Activated naive CD4-positive, alpha-beta T cell treated with anti-CD3 and anti-CD28 coated beads, Interleukin-2, amount 50 U/mL, for 72 hours (primary cell): Measurements from ENCODE around the gene DCLRE1A. TPM values are rescaled to one million over a fixed set of nuclear protein-coding genes. Genes with fewer than 3 reads are reported as not detected.
"Not testable (repeated sequence)": the region's sequence is repeated elsewhere in the genome, so short reads cannot be mapped to it uniquely, and the experiment has no call there.

Experiments used
- ATAC-seq, 2 donors: fragments of 150-1000 bp; cut with Tn5 transposase; 2 replicates each; pipeline ENCODE4 v1.10.0; 2021; ENCODE audit warnings: mild to moderate bottlenecking in 2 of 2, moderate library complexity in 2 of 2
- DNase-seq, 2 donors: peaks; one replicate each; pipeline ENCODE4 v3.0.0; 2021 to 2022; ENCODE audit warnings: low spot score in 2 of 2
- H3K27ac Mint-ChIP-seq, 2 donors: one replicate each; pipeline ENCODE4 v1.8.0; 2022; ENCODE audit warnings: mild to moderate bottlenecking in 2 of 2, mixed read lengths in 2 of 2
- H3K36me3 Mint-ChIP-seq, 2 donors: one replicate each; pipeline ENCODE4 v1.8.0; 2022; ENCODE audit warnings: mixed read lengths in 2 of 2
- H3K9me3 Mint-ChIP-seq, 2 donors: one replicate each; pipeline ENCODE4 v1.8.0; 2022; ENCODE audit warnings: mixed read lengths in 2 of 2
- total RNA-seq, 2 donors: library from RNA; stranded (reverse); gene quantifications; one replicate each; pipeline ENCODE4 v1.2.3, GENCODE V29; 2022

Gene DCLRE1A
- total RNA-seq, 2 donors from 2014 or later: 2.6 to 13.6 TPM

GRCh38 chr10:113867904-113868303, 14.0 kb upstream of the DCLRE1A start:
- H3K27ac Mint-ChIP-seq: no peak overlapping the region
- no peak for ATAC-seq
- DNase-seq: no peak
- H3K9me3 Mint-ChIP-seq: peaks cover 0 to 4% of the 10 kb centered on the region in 2 donors
- peaks cover 15 to 35% of the 10 kb centered on the region in 2 donors for H3K36me3 Mint-ChIP-seq

GRCh38 chr10:113866551-113867394, 12.9 kb upstream of the DCLRE1A start:
- no peak overlapping the region for H3K27ac Mint-ChIP-seq
- peaks cover 9 to 27% of the 10 kb centered on the region in 2 donors for H3K36me3 Mint-ChIP-seq
- no peak for ATAC-seq
- no peak for DNase-seq
- H3K9me3 Mint-ChIP-seq: peaks cover 0 to 4% of the 10 kb centered on the region in 2 donors

- no peak for ATAC-seq
- Mint-ChIP-seq H3K9me3 (peaks cover 2 to 7% of the 10 kb centered on the region in 2 donors), H3K36me3 (peaks cover 11 to 30% of the 10 kb centered on the region in 2 donors), H3K27ac (no peak overlapping the region)
- DNase-seq: no peak
Observed at GRCh38 chr10:113865901-113866300, 12.0 kb upstream of the DCLRE1A start.

- Mint-ChIP-seq H3K27ac (no peak overlapping the region), H3K9me3 (peaks cover 4 to 9% of the 10 kb centered on the region in 2 donors), H3K36me3 (peaks cover 35 to 56% of the 10 kb centered on the region in 2 donors)
- no peak for DNase-seq
- no peak for ATAC-seq
Observed at GRCh38 chr10:113859261-113859660, 5.4 kb upstream of the DCLRE1A start.

GRCh38 chr10:113858541-113858940, 4.7 kb upstream of the DCLRE1A start:
- DNase-seq: no peak

GRCh38 chr10:113857210-113857609, 3.3 kb upstream of the DCLRE1A start:
- Mint-ChIP-seq H3K36me3 (peaks cover 38 to 53% of the 10 kb centered on the region in 2 donors), H3K9me3 (peaks cover 4 to 5% of the 10 kb centered on the region in 2 donors), H3K27ac (no peak overlapping the region)
- DNase-seq (no peak), ATAC-seq (no peak)

More at GRCh38 chr10:113858541-113858940, 4.7 kb upstream of the DCLRE1A start:
- ATAC-seq: no peak
- H3K9me3 Mint-ChIP-seq: peaks cover 4 to 5% of the 10 kb centered on the region in 2 donors
- H3K36me3 Mint-ChIP-seq: peaks cover 36 to 56% of the 10 kb centered on the region in 2 donors
- no peak overlapping the region for H3K27ac Mint-ChIP-seq

- Mint-ChIP-seq H3K36me3 (peaks cover 38 to 53% of the 10 kb centered on the region in 2 donors), H3K9me3 (peaks cover 4 to 5% of the 10 kb centered on the region in 2 donors), H3K27ac (peak overlapping the region in 1 of 2 donors; percentile 96)
- ATAC-seq (no peak), DNase-seq (no peak)
Observed at GRCh38 chr10:113856563-113856962, 2.7 kb upstream of the DCLRE1A start.

GRCh38 chr10:113854761-113855588, 1.1 kb upstream of the DCLRE1A start:
- peaks cover 30 to 41% of the 10 kb centered on the region in 2 donors for H3K36me3 Mint-ChIP-seq
- no peaks in the 10 kb centered on the region for H3K9me3 Mint-ChIP-seq
- DNase-seq: peak in 1 of 2 donors; percentile 64
- H3K27ac Mint-ChIP-seq: peak overlapping the region; percentile 96 to 97
- peak; percentile 50 to 61 for ATAC-seq

- no peaks in the 10 kb centered on the region for H3K9me3 Mint-ChIP-seq
- ATAC-seq: no peak
- no peak for DNase-seq
- H3K27ac Mint-ChIP-seq: peak overlapping the region; percentile 95 to 96
- peaks cover 26 to 40% of the 10 kb centered on the region in 2 donors for H3K36me3 Mint-ChIP-seq
Observed at GRCh38 chr10:113853578-113854012, 287 bp downstream of the DCLRE1A start.

GRCh38 chr10:113849946-113850345, 3.9 kb downstream of the DCLRE1A start:
- DNase-seq (no peak), ATAC-seq (no peak)
- H3K36me3 Mint-ChIP-seq: peaks cover 20 to 33% of the 10 kb centered on the region in 2 donors
- no peaks in the 10 kb centered on the region for H3K9me3 Mint-ChIP-seq
- H3K27ac Mint-ChIP-seq: peak overlapping the region in 1 of 2 donors; percentile 66

GRCh38 chr10:113849140-113849803, 4.6 kb downstream of the DCLRE1A start:
- Mint-ChIP-seq H3K27ac (no peak overlapping the region), H3K36me3 (peaks cover 16 to 31% of the 10 kb centered on the region in 2 donors), H3K9me3 (no peaks in the 10 kb centered on the region)
- no peak for DNase-seq
- no peak for ATAC-seq

- ATAC-seq (no peak), DNase-seq (no peak)
- Mint-ChIP-seq H3K9me3 (no peaks in the 10 kb centered on the region), H3K36me3 (peaks cover 6 to 28% of the 10 kb centered on the region in 2 donors), H3K27ac (no peak overlapping the region)
Observed at GRCh38 chr10:113846036-113846435, 7.8 kb downstream of the DCLRE1A start.

GRCh38 chr10:113843972-113844485, 9.9 kb downstream of the DCLRE1A start:
- H3K36me3 Mint-ChIP-seq: peaks cover 6 to 22% of the 10 kb centered on the region in 2 donors

GRCh38 chr10:113842171-113842570, 11.7 kb downstream of the DCLRE1A start:
- Mint-ChIP-seq H3K9me3 (no peaks in the 10 kb centered on the region), H3K27ac (no peak overlapping the region), H3K36me3 (peaks cover 6 to 14% of the 10 kb centered on the region in 2 donors)
- DNase-seq: no peak
- ATAC-seq: peak in 1 of 2 donors; percentile 66

More at GRCh38 chr10:113843972-113844485, 9.9 kb downstream of the DCLRE1A start:
- ATAC-seq (no peak), DNase-seq (no peak)
- Mint-ChIP-seq H3K27ac (no peak overlapping the region), H3K9me3 (no peaks in the 10 kb centered on the region)

- ATAC-seq, H3K36me3 Mint-ChIP-seq, H3K9me3 Mint-ChIP-seq, H3K27ac Mint-ChIP-seq, DNase-seq: not testable (repeated sequence)
Observed at GRCh38 chr10:113828567-113828966, 25.3 kb downstream of the DCLRE1A start.

GRCh38 chr10:113825791-113826190, 28.1 kb downstream of the DCLRE1A start:
- no peaks in the 10 kb centered on the region for H3K9me3 Mint-ChIP-seq
- ATAC-seq: no peak
- H3K27ac Mint-ChIP-seq: no peak overlapping the region
- H3K36me3 Mint-ChIP-seq: no peaks in the 10 kb centered on the region
- DNase-seq: no peak
